GM12878 (cell line): ENCODE data around the gene LSM3.

Experiments
- BRCA1 ChIP-seq: IDR thresholded peaks from 2 replicates; pipeline ENCODE4 v1.6.1; 2011; ENCODE audit warnings: low read depth, low read length, improper control_type of control experiment
- CBX5 ChIP-seq: sonication (generic); IDR thresholded peaks from 2 replicates; pipeline ENCODE4 v1.6.1; 2016; ENCODE audit warnings: low read depth, moderate library complexity, mild to moderate bottlenecking, inconsistent platforms
- ETV6 ChIP-seq, 2 experiments: fragments of 450-650 bp in 1 of 2; IDR thresholded peaks in 1 of 2; conservative IDR thresholded peaks in 1 of 2; 2 replicates each; pipeline ENCODE4 v1.6.1; 2014; ENCODE audit warnings: antibody characterized with exemption in 1 of 2, borderline replicate concordance in 1 of 2, low read depth in 1 of 2, mild to moderate bottlenecking in 1 of 2, moderate library complexity in 1 of 2
- FOXK2 ChIP-seq: fragments of 450-650 bp; IDR thresholded peaks from 2 replicates; pipeline ENCODE4 v1.6.1; 2017; ENCODE audit warnings: mild to moderate bottlenecking, moderate library complexity
- JUND ChIP-seq: IDR thresholded peaks from 2 replicates; pipeline ENCODE4 v1.6.1; 2012; ENCODE audit warnings: low read depth, mild to moderate bottlenecking, low read length, improper control_type of control experiment, moderate library complexity
- NBN ChIP-seq: fragments of 450-650 bp; IDR thresholded peaks from 2 replicates; pipeline ENCODE4 v1.6.1; 2016
- POLR2A ChIP-seq: IDR thresholded peaks from 2 replicates; pipeline ENCODE4 v1.6.1; 2011; ENCODE audit warnings: low read depth, mild to moderate bottlenecking, low read length
- SUPT20H ChIP-seq: IDR thresholded peaks from 2 replicates; pipeline ENCODE4 v1.6.1; 2011; ENCODE audit warnings: low read depth, mild to moderate bottlenecking, low read length, moderate library complexity, borderline replicate concordance; ENCODE audit not compliant: control insufficient read depth
- YY1 ChIP-seq: IDR thresholded peaks from 2 replicates; pipeline ENCODE4 v1.6.1; 2011; ENCODE audit warnings: low read depth, mild to moderate bottlenecking, low read length
- TF ChIP-seq, protein P1 (sequence below): IDR thresholded peaks from 2 replicates; pipeline ENCODE4 v1.6.1; 2011; ENCODE audit warnings: borderline replicate concordance, low read depth, mild to moderate bottlenecking, moderate library complexity, low read length; ENCODE audit not compliant: insufficient read depth, poor library complexity, severe bottlenecking
- TF ChIP-seq, protein P2 (sequence below): IDR thresholded peaks from 2 replicates; pipeline ENCODE4 v1.6.1; 2012; ENCODE audit warnings: mild to moderate bottlenecking, low read depth, low read length

DNA sequence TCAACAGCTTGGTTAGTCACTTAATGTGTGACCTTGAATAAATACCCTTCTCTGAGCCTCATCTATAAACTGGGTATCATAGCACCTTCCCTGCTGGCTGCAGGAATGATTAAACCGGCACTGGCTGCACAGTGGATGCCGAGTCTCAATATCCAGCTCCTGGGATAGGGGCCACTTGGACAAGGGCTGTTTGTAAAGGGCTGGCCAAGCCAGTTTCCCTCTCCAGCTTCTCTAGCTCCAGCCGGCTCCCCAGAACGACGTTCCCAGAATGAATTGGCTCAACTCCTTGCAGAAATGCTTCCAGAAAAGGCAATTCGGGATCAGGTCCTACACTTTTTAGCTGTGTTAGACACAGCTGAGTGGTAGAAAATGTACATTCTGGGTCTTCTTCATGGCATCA is 58.8 kb downstream of the LSM3 start:
- TF ChIP-seq, protein P1, sequence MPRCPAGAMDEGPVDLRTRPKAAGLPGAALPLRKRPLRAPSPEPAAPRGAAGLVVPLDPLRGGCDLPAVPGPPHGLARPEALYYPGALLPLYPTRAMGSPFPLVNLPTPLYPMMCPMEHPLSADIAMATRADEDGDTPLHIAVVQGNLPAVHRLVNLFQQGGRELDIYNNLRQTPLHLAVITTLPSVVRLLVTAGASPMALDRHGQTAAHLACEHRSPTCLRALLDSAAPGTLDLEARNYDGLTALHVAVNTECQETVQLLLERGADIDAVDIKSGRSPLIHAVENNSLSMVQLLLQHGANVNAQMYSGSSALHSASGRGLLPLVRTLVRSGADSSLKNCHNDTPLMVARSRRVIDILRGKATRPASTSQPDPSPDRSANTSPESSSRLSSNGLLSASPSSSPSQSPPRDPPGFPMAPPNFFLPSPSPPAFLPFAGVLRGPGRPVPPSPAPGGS, result no peak
- TF ChIP-seq BRCA1, result no peak
- no peak for TF ChIP-seq CBX5
- no peak for TF ChIP-seq SUPT20H
- TF ChIP-seq YY1, result no peak
- no peak for TF ChIP-seq JUND
- TF ChIP-seq POLR2A, result no peak
- TF ChIP-seq, protein P2, sequence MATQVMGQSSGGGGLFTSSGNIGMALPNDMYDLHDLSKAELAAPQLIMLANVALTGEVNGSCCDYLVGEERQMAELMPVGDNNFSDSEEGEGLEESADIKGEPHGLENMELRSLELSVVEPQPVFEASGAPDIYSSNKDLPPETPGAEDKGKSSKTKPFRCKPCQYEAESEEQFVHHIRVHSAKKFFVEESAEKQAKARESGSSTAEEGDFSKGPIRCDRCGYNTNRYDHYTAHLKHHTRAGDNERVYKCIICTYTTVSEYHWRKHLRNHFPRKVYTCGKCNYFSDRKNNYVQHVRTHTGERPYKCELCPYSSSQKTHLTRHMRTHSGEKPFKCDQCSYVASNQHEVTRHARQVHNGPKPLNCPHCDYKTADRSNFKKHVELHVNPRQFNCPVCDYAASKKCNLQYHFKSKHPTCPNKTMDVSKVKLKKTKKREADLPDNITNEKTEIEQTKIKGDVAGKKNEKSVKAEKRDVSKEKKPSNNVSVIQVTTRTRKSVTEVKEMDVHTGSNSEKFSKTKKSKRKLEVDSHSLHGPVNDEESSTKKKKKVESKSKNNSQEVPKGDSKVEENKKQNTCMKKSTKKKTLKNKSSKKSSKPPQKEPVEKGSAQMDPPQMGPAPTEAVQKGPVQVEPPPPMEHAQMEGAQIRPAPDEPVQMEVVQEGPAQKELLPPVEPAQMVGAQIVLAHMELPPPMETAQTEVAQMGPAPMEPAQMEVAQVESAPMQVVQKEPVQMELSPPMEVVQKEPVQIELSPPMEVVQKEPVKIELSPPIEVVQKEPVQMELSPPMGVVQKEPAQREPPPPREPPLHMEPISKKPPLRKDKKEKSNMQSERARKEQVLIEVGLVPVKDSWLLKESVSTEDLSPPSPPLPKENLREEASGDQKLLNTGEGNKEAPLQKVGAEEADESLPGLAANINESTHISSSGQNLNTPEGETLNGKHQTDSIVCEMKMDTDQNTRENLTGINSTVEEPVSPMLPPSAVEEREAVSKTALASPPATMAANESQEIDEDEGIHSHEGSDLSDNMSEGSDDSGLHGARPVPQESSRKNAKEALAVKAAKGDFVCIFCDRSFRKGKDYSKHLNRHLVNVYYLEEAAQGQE, result no peak
- no peak for TF ChIP-seq NBN
- TF ChIP-seq FOXK2, result no peak
- no peak for TF ChIP-seq ETV6 (conservative IDR thresholded peaks at IDR 0.05 in 1 of 2, IDR thresholded peaks at IDR 0.05 in 1 of 2; ENCODE audit: borderline replicate concordance in 1 of 2, low read depth in 1 of 2)
